ENCODE data around the gene SPTBN2. TPM values are rescaled to one million over a fixed set of nuclear protein-coding genes. Genes with fewer than 3 reads are reported as not detected.

SPTBN2 gene
- total RNA-seq, 1 donor from 2014 or later, result 117 TPM

DNA sequence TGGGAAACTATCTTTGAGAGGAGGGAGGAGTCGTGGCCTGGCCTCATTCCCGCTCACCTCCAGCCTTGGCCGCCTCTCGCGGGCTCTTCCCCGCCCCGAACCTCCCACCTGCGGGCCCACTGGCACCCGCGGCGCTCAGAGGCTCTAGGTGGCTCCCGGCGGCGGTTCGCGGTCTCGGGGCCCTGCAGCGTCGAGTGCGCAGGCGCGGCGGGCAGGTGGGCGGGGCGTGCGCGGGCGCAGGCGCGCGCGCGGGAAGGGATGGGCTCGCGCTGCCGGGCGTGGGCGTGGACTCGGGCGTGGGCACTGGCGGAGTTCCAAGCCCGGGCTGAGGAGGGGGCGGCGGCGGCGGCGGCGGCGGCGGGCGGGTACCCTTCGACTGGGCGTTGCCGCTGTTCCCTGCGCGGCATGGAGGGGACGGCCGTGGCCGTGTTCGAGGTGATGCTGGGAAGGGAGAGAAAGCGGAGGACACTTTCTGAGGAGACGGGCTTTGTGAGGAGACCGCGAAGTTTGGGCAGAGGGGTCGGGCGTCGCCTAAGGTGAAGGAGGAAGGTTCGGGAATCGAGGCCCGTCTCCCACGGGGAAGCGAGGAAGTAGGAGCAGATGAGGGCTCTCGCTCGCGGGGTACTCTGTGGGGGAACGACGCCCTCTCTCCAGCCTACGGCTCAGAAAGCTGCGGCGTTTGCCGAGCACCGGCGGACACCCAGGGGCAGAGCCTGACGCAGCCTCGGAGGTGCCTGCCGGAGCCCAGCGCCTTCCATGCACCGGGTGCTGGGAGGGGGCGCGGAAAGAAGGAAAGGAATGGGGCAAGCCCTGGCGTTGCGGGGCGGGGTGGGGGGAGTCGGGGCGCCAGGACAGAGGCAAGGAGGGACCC is 15.7 kb upstream of the SPTBN2 start:
- no peaks in the 10 kb centered on the region for H3K27me3 ChIP-seq
- peaks cover 33% of the 10 kb centered on the region for H3K4me1 ChIP-seq
- peak overlapping the region; percentile 66 for H3K4me3 ChIP-seq
- DNase-seq (ENCODE audit: extremely low spot score in 2 of 2), result no peak
- intact Hi-C loops (cut with DNase I), result no loop called here
- H3K9me3 ChIP-seq, result no peaks in the 10 kb centered on the region
- TF ChIP-seq, protein P1, sequence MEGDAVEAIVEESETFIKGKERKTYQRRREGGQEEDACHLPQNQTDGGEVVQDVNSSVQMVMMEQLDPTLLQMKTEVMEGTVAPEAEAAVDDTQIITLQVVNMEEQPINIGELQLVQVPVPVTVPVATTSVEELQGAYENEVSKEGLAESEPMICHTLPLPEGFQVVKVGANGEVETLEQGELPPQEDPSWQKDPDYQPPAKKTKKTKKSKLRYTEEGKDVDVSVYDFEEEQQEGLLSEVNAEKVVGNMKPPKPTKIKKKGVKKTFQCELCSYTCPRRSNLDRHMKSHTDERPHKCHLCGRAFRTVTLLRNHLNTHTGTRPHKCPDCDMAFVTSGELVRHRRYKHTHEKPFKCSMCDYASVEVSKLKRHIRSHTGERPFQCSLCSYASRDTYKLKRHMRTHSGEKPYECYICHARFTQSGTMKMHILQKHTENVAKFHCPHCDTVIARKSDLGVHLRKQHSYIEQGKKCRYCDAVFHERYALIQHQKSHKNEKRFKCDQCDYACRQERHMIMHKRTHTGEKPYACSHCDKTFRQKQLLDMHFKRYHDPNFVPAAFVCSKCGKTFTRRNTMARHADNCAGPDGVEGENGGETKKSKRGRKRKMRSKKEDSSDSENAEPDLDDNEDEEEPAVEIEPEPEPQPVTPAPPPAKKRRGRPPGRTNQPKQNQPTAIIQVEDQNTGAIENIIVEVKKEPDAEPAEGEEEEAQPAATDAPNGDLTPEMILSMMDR (IDR thresholded peaks at IDR 0.05), result no peak
- TF ChIP-seq POLR2AphosphoS5 (IDR thresholded peaks at IDR 0.05; ENCODE audit: insufficient read depth in 1 of 2, low read depth in 1 of 2) (peak in 1 of 2 donors; percentile 67), POLR2A (IDR thresholded peaks at IDR 0.05) (peak in 1 of 2 donors; percentile 52)
- H3K36me3 ChIP-seq, result no peaks in the 10 kb centered on the region
- H3K27ac ChIP-seq, result peak overlapping the region; percentile 86

DNA sequence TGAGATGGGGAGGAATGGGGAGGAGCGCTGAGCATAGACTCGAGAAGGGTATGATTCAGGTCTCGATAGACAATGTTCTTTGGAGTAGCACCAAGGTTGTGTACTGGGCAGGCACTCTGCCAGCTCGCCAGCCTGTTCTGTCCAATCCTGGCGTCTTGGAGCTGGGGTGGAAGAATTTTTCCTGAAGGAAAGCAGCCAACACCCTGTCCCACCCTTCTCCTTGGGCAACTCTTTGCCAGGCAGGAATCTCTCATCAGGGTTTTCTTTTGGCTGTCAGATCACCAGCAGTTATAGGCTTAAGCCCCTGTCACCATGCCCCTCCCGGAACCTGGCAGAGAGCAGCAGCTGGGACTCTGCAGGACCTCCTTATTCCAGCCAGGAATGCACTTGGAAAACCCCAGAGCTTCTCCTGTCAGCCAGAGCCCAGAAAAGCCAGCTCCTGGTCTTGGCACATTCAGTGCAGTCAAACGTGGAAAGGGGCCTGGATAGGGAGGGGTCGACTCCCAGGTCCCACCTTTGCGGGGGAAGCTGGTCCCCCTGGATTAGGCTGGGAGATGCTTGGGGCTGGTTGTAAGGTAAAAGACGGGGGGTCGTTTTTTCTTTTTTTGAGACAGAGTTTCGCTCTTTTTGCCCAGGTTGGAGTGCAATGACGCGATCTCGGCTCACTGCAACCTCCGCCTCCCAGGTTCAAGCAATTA is 14.4 kb upstream of the SPTBN2 start:
- TF ChIP-seq, protein P1 (IDR thresholded peaks at IDR 0.05), result no peak
- TF ChIP-seq POLR2AphosphoS5 (IDR thresholded peaks at IDR 0.05; ENCODE audit: insufficient read depth in 1 of 2, low read depth in 1 of 2), result peak in 1 of 2 donors; percentile 48
- DNase-seq (ENCODE audit: extremely low spot score in 2 of 2), result no peak
- no peaks in the 10 kb centered on the region for H3K9me3 ChIP-seq
- H3K27me3 ChIP-seq, result no peaks in the 10 kb centered on the region
- H3K36me3 ChIP-seq, result no peaks in the 10 kb centered on the region
- H3K4me3 ChIP-seq, result peak overlapping the region in 1 of 2 donors; percentile 66
- H3K4me1 ChIP-seq, result peaks cover 33% of the 10 kb centered on the region
- intact Hi-C loops (cut with DNase I), result no loop called here
- H3K27ac ChIP-seq, result peak overlapping the region; percentile 86

DNA sequence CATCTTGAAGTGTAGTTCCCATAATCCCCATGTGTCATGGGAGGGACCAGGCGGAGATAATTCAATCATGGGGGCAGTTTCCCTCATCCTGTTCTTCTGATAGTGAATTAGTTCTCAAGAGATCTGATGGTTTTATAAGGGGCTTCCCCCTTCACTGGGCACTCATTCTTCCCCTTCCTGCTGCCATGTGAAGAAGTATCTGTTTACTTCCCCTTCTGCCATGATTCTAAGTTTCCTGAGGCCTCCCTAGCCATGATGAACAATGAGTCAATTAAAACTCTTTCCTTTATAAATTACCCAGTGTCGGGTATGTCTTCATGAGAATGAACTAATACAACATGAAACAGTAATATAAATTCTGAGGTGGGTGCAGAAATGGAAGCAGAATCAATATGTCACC is 12.1 kb upstream of the SPTBN2 start:
- no peaks in the 10 kb centered on the region for H3K27me3 ChIP-seq

DNA sequence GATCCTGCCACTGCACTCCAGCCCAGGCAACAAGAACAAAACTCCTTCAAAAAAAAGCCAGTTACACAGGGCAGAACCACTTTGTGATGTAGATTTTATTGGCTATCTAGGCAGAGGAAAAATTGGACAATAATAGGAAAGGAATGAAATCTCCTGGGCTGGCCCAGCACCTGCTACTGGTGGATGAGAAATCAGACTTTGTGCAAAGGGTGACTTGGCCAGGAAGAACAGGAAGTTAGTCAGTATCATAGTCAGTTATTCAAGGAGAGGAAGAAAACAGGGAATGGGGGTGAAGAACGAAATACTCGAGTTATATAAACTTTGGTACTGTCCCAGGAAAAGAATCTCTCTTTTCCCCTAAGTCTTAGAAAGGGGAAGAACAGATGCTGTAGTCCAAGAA is 11.0 kb upstream of the SPTBN2 start:
- TF ChIP-seq POLR2AphosphoS5 (IDR thresholded peaks at IDR 0.05; ENCODE audit: insufficient read depth in 1 of 2, low read depth in 1 of 2) (no peak), POLR2A (IDR thresholded peaks at IDR 0.05) (no peak)
- TF ChIP-seq, protein P1 (IDR thresholded peaks at IDR 0.05), result no peak
- no peak overlapping the region for H3K4me3 ChIP-seq
- intact Hi-C loops (cut with DNase I), result no loop called here
- H3K4me1 ChIP-seq, result peaks cover 14% of the 10 kb centered on the region
- no peaks in the 10 kb centered on the region for H3K9me3 ChIP-seq
- DNase-seq (ENCODE audit: extremely low spot score in 2 of 2), result no peak
- no peak overlapping the region for H3K27ac ChIP-seq
- H3K27me3 ChIP-seq, result no peaks in the 10 kb centered on the region
- no peaks in the 10 kb centered on the region for H3K36me3 ChIP-seq

More for the DNA sequence above, 12.1 kb upstream of the SPTBN2 start:
- Histone ChIP-seq H3K9me3 (no peaks in the 10 kb centered on the region), H3K36me3 (no peaks in the 10 kb centered on the region), H3K4me3 (no peak overlapping the region), H3K4me1 (peaks cover 23% of the 10 kb centered on the region), H3K27ac (no peak overlapping the region)
- no peak for TF ChIP-seq POLR2A (IDR thresholded peaks at IDR 0.05)
- TF ChIP-seq, protein P1 (IDR thresholded peaks at IDR 0.05), result no peak
- intact Hi-C loops (cut with DNase I), result no loop called here
- DNase-seq (ENCODE audit: extremely low spot score in 2 of 2), result no peak

DNA sequence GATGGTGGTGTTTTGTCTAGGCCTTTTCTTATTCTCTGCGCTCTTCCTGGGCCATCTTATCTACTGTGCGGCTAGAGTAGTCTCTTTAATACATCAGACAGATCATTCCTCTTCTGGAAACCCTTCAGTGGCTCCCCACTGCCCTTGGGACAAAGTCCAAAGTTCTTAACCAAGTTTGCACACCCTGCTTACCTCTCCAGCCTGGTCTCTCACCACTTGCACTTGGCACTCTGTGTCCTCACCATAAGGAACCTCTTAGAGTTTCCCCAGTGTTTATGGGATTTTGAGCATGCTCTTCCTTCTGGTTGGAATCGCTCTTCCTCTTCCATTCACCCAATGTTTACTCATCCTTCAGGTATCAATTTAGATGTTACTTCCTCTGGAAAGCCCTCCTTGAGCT is 5.2 kb upstream of the SPTBN2 start:
- Histone ChIP-seq H3K4me3 (no peak overlapping the region), H3K27me3 (no peaks in the 10 kb centered on the region)

More for the DNA sequence above, 5.2 kb upstream of the SPTBN2 start:
- intact Hi-C loops (cut with DNase I), result no loop called here
- TF ChIP-seq POLR2AphosphoS5 (IDR thresholded peaks at IDR 0.05; ENCODE audit: insufficient read depth in 1 of 2, low read depth in 1 of 2), result no peak
- TF ChIP-seq, protein P1 (IDR thresholded peaks at IDR 0.05), result no peak
- no peak for TF ChIP-seq POLR2A (IDR thresholded peaks at IDR 0.05)
- Histone ChIP-seq H3K36me3 (no peaks in the 10 kb centered on the region), H3K4me1 (no peaks in the 10 kb centered on the region), H3K27ac (no peak overlapping the region), H3K9me3 (no peaks in the 10 kb centered on the region)
- no peak for DNase-seq (ENCODE audit: extremely low spot score in 2 of 2)

Measured in vagina (tissue), 2 donors.